ENCODE data around the gene MBNL2. TPM values are rescaled to one million over a fixed set of nuclear protein-coding genes. Genes with fewer than 3 reads are reported as not detected.

The MBNL2 gene
- total and polyA plus RNA-seq, 2 of the 4 experiments (the other 2 are of a cell fraction), result 26.9 to 103 TPM

DNA sequence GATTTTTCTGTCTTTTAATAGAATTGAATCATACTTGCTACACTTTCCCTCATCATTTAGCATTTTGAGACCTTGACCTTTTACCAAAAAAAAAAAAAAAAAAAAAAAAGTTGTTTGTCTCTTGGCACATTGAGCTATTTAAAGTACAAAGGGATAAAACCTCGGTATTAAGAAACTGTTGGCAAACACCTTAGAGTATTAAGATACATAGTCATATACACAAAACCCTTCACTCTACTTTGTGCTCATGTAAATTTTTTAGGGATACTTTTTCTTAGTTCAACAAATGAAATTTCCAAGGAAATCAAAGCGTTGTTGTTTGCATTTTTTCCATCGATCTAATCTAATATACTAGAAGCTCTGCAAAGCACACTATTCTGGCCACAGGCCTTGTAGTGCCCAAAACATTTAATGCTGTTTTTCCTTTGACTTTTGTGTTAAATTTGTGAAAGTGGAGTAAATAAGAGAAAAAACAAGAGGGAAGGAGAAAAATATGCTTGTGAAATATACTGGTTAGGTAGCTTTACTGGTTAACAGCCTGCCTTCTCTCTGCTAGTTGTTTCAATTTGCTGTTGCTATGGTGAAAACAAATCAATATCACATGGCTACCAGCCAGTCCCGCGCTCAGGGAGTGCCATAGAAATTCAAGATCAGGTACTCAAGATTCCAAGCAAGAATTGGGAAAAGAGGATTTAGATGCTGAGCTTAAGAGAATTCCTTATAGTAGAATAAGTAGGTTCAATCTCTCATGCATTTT lies 2.6 kb downstream of the MBNL2 start:
- Histone ChIP-seq H2AK9ac (replicated peaks; ENCODE audit: low read depth, low read length, poor library complexity) (no peak overlapping the region), H4K5ac (ENCODE audit: low read depth, low read length) (no peak overlapping the region), H3K27ac (ENCODE audit: insufficient read depth, low read length) (peak overlapping the region; percentile 82), H3K36me3 (ENCODE audit: control insufficient read depth, insufficient read depth, low read length) (peaks cover 2% of the 10 kb centered on the region; the same call in 1 of the 2 replicates), H2BK120ac (ENCODE audit: low read depth, low read length) (peak overlapping the region; percentile 91; the same call in 1 of the 2 replicates), H3K4ac (ENCODE audit: low read depth, low read length) (peak overlapping the region; percentile 89), H3K14ac (replicated peaks; ENCODE audit: low read depth, low read length) (peak overlapping the region; percentile 89), H2BK15ac (ENCODE audit: low read depth, low read length) (no peak overlapping the region), H3K9me3 (ENCODE audit: control insufficient read depth, insufficient read depth, low read length) (no peaks in the 10 kb centered on the region), H4K20me1 (ENCODE audit: insufficient read depth, low read length) (peaks cover 42% of the 10 kb centered on the region), H3K56ac (ENCODE audit: extremely low read depth, insufficient read depth, low read length) (peak overlapping the region; percentile 91), H4K8ac (ENCODE audit: low read depth in 2 of 2, low read length in 2 of 2) (peak overlapping the region; percentile 34 to 77; a peak in 2 of 4 replicates), H4K91ac (ENCODE audit: insufficient read depth, low read depth, low read length) (peak overlapping the region; percentile 88; the same call in 1 of the 2 replicates), H3K27me3 (ENCODE audit: control insufficient read depth, insufficient read depth, low read length) (no peaks in the 10 kb centered on the region), H3K9me1 (ENCODE audit: insufficient read depth, low read length) (peaks cover 14% of the 10 kb centered on the region), H3K4me2 (ENCODE audit: low read depth, low read length) (peak overlapping the region; percentile 80), H2AK5ac (ENCODE audit: low read depth, low read length) (peak overlapping the region; percentile 73; the same call in 1 of the 2 replicates), H2BK20ac (ENCODE audit: low read depth, low read length) (peak overlapping the region; percentile 38; the same call in 1 of the 2 replicates), H3K4me1 (ENCODE audit: control insufficient read depth, insufficient read depth, low read length) (peaks cover 16% of the 10 kb centered on the region), H3K9ac (ENCODE audit: low read depth, low read length) (peak overlapping the region; percentile 99), H3K18ac (ENCODE audit: low read depth, low read length) (peak overlapping the region; percentile 71; the same call in 1 of the 2 replicates), H2BK5ac (ENCODE audit: low read depth, low read length, poor library complexity, severe bottlenecking) (peak overlapping the region; percentile 95), H2AFZ (replicated peaks; ENCODE audit: low read length, poor library complexity) (no peak overlapping the region), H3K79me1 (ENCODE audit: low read depth in 1 of 2, low read length in 2 of 2) (peaks cover 0 to 42% of the 10 kb centered on the region in 2 experiments; a peak in 2 of 4 replicates), H3K23ac (ENCODE audit: low read depth, low read length) (peak overlapping the region; percentile 6), H3K4me3 (ENCODE audit: insufficient read depth, low read depth, low read length) (peak overlapping the region; percentile 90)
- no peak for ATAC-seq (ENCODE audit: low read depth)
- ChIA-PET POLR2A (ENCODE audit: unreplicated experiment) (interaction anchor here (0.6 to 1.2 kb wide), 4 partner anchors 113 to 207 kb away, joined by 3 to 10 read pairs (median 6); no protein-coding TSS in a partner anchor), CTCF (interaction anchor here (0.6 to 3.0 kb wide), 5 partner anchors 9 to 120 kb away, joined by 3 to 21 read pairs (median 15); no protein-coding TSS in a partner anchor)
- dilution Hi-C loops (cut with HindIII; ENCODE audit: low sequenced_read_pairs, unreplicated experiment), result no loop called here
- no CpG with 5 or more reads among the region's 5 CpGs for WGBS, 2 experiments (ENCODE audit: extremely low coverage in 2 of 2, insufficient read length in 1 of 2)
- BruUV-seq (replicated peaks), result no TSS peak
- peak; percentile 41 for DNase-seq
- intact Hi-C loops (cut with micrococcal nuclease), result loop anchor here (5.0 kb wide), 1 partner anchor 207 kb away; no protein-coding TSS in a partner anchor
- in situ Hi-C loops (cut with MboI; ENCODE audit: low sequenced_read_pairs), result no loop called here
- TF ChIP-seq NFE2L2 (IDR thresholded peaks at IDR 0.05; ENCODE audit: low read depth, low read length) (no peak), POLR2A (IDR thresholded peaks at IDR 0.05; ENCODE audit: low read depth, low read length) (peak; percentile 58; the same call in 1 of the 2 replicates), MAZ (IDR thresholded peaks at IDR 0.05; ENCODE audit: borderline replicate concordance, low read depth, low read length) (no peak)

Measured in IMR-90 (cell line).